Adrenal gland (tissue), 5 donors: Measurements from ENCODE around the gene PPIP5K1.
"Not testable (repeated sequence)": the region's sequence is repeated elsewhere in the genome, so short reads cannot be mapped to it uniquely, and the experiment has no call there.

ENCODE experiments used
- CTCF ChIP-seq, 6 experiments: fragments of 450-650 bp in 4 of 6; fragments of 200-600 bp in 2 of 6; sonication (generic) in 1 of 6; IDR thresholded peaks; 1 replicate in 5 of 6; 2 replicates in 1 of 6; pipeline versions ENCODE4 v1.5.1 to v1.8.0; 2016 to 2021; ENCODE audit warnings: antibody characterized with exemption in 6 of 6, mild to moderate bottlenecking in 2 of 6, moderate library complexity in 1 of 6
- POLR2A ChIP-seq, 2 donors: fragments of 450-650 bp; IDR thresholded peaks; one replicate each; pipeline ENCODE4 v1.6.1; 2017; ENCODE audit warnings: antibody characterized with exemption in 2 of 2, mild to moderate bottlenecking in 2 of 2, moderate library complexity in 1 of 2
- donor health status: DM: no; HTN: no; CAD: no.

GRCh38 chr15:43592841-43593240 lies 2.8 kb upstream of the PPIP5K1 start:
- TF ChIP-seq CTCF, POLR2A (IDR thresholded peaks at IDR 0.05): not testable (repeated sequence)
